ENCODE results near the gene MANEAL.
A peak's percentile ranks its signal among the peaks of the same experiment; 100 is the strongest.

Gene MANEAL

DNA sequence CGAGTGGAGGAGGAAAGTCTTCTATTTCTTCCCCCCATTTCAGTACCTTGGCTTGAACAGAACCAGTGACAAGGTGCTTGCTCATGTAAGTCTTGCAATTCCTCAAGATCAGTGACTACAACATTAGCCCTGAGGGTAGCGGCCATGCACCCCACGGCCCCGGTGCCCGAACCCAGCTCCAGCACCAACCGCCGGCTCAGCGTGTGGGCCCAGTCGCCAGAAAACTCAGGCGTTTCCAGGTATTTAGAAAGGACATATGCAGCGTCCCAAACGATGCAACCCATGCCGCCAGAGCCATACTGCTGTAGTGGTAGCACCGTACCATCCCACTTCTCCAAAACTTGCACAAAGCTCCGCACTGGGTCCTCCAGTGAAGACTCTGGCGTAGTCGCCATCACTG is 11.2 kb upstream of the MANEAL start:
- DNase-seq (ENCODE audit: low spot score): no peak

- DNase-seq (ENCODE audit: low spot score): no peak
These were observed 532 bp upstream of the MANEAL start for GRCh38 chr1:37792943-37793686.

GRCh38 chr1:37794372-37795339 is 1.0 kb downstream of the MANEAL start:
- peak; percentile 24 for DNase-seq (ENCODE audit: low spot score)

GRCh38 chr1:37795340-37796125 is 1.9 kb downstream of the MANEAL start:
- DNase-seq (ENCODE audit: low spot score): peak; percentile 27

GRCh38 chr1:37797750-37798345 is 4.2 kb downstream of the MANEAL start:
- DNase-seq (ENCODE audit: low spot score): no peak

- DNase-seq (ENCODE audit: low spot score): no peak
These were observed 8.8 kb downstream of the MANEAL start for GRCh38 chr1:37802439-37802838.

- no peak for DNase-seq (ENCODE audit: low spot score)
These were observed 13.5 kb downstream of the MANEAL start for GRCh38 chr1:37807220-37807554.

- peak; percentile 91 for DNase-seq (ENCODE audit: low spot score)
These were observed 14.1 kb downstream of the MANEAL start, which contains the start of the genes C1orf122 and YRDC for GRCh38 chr1:37807555-37808368. Gene C1orf122 (plus strand): TSS chr1:37807790. CDS start chr1:37808405, 615 bp downstream. Gene YRDC (minus strand): TSS chr1:37808208. CDS start chr1:37808180, 28 bp downstream.

GRCh38 chr1:37808369-37809319 is 15.0 kb downstream of the MANEAL start:
- peak; percentile 70 for DNase-seq (ENCODE audit: low spot score)

DNA sequence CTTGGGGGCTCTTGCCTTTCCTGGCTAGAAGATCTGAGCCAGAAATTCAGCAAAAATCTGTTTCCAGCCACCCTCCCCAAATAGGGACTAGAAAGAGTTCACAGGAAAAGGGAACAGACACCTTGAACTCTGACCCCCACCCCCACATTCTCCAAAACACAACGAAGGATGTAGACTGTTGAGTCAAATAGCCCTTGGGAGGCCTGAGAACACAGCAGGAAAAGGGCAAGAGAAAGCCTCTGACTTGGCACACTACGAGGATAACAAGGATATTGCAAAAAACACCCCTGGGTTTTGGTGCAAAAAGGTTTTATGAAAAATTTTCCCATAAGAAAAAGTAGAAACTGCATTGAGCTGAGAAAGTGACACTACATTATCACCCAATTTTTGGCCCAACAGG is 16.3 kb downstream of the MANEAL start:
- DNase-seq (ENCODE audit: low spot score): no peak

DNA sequence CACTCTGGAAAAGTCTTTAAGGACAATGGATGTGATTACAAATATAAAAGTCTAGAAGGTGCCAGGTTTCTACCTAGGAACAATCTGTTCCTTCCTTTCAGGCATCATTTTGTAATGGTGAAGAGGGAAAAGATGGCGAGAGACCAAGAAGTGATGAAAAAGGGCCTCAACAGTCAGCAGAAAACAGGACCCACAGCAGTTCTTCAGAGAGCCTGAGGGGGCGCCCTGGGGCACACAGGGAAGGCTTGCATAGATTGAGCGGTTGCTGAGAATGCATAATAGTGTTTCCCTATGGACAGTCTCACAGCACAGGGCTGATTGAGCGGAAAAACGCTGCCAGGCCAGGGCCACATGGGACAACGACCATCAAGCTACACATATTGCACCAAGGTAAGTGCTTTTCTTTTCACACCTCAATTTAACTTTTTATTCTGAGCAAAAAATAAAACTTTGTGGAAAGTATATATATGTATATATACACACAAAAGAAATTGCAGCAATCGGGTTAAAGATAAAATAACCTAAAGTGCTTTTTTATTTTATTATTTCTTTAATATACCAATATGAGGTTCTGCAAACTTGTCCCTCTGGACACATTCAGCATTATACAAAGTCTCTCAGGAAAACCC is 17.5 kb downstream of the MANEAL start:
- DNase-seq (ENCODE audit: low spot score): peak; percentile 72

DNA sequence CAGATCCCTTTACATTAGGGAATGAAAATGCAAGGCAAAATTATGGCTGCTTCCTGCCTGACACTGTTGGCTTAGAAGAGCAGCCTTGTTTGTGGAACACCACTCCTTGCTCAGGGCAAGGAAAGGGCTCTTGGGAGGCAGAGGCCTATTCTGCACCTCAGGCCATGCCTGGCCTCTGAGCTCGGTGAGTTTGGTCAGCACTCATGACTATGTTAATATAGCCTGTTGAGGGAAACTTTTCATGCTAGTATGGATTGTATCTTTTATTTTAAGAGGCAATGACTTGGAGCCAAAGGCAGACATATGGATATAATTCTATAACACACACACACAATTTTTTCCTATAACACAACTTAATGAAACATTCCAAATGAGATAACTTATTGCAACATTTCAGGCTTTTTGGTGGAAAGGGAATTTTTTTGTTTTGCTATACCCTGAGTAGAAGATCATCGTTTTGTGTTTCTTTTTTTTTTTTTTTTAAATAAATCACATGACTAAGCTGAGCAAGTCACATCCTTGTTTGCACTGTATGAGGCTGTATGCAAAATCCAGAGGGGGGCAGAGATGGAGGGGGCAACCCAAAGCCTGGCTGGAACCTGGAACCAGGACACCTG is 20.0 kb downstream of the MANEAL start:
- DNase-seq (ENCODE audit: low spot score): no peak

DNA sequence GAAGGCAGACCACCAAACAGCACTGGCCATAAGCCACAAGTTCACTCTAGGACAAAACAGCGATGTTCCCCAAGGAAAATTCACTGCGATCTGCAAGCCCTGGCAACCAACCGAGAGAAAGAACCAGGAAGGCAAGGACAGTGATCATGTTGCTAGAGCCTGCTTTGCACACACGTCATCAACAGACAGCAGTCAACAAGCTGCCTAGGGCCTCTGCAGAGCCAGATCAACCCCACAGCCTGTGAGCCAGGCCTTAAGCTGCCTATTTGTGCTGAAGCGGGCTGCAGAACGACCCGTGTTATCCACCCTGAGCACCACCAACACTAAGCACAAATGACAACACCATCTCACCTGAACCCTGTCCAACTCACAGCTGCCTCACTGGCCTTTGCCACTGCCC is 20.6 kb downstream of the MANEAL start:
- DNase-seq (ENCODE audit: low spot score): no peak

- DNase-seq (ENCODE audit: low spot score): no peak
These were observed 23.8 kb downstream of the MANEAL start for GRCh38 chr1:37817481-37817880.

GRCh38 chr1:37821481-37821880 is 27.8 kb downstream of the MANEAL start:
- no peak for DNase-seq (ENCODE audit: low spot score)

DNA sequence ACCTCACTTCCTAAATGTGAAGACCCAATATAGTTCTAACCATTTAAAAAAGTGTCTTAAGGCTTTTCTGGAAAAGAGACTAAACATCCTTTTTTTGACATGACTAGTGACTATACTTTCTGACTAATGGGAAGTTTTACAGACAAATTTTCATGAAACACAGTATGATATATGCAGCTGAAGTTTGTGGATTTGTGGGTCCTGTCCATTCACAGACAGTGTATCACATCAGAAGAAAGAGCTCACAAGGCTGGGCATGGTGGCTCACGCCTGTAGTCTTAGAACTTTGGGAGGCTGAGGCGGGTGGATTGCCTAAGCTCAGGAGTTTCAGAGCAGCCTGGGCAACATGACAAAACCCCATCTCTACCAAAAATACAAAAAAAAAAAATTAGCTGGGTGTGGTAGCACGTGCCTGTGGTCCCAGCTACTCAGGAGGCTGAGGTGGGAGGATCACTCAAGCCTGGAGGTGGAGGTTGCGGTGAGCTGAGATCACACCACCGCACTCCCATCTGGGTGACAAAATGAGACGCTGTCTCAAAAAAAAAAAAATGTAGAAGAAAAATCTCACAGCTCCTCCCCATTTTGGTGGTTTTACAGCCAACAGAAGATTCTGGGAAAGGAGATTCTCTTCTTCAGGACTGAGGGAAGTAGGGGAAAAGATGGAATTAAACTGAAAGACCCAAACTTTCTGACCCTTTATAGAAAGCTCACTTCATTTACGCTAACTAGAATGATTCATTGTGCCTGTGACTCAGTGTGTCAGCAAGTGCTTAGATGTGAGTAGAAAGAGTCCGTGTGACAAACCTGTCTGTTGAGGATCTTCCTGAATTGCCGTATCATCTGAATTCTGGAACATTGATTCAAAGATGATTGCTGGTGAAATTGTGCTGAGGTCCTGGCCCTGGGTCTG is 29.5 kb downstream of the MANEAL start:
- no peak for DNase-seq (ENCODE audit: low spot score)

GRCh38 chr1:37824001-37824400 is 30.4 kb downstream of the MANEAL start:
- DNase-seq (ENCODE audit: low spot score): no peak

Measured in SK-N-DZ (cell line).